Loucy (cell line): ENCODE measurements around the gene APBA1.

Experiments
- H2AFZ ChIP-seq: fragments of 200-600 bp; sonication (generic); 2 replicates; pipeline ENCODE4 v1.6.0; 2016; ENCODE audit warnings: antibody characterized with exemption, mild to moderate bottlenecking, low read length, moderate library complexity
- H3F3A ChIP-seq: fragments of 200-600 bp; 2 replicates; pipeline ENCODE4 v1.6.0; 2016; ENCODE audit warnings: antibody characterized with exemption, low read depth, mild to moderate bottlenecking
- H3K27me3 ChIP-seq: fragments of 200-600 bp; sonication (generic); 2 replicates; pipeline ENCODE4 v1.6.1; 2014; ENCODE audit warnings: low read length, mild to moderate bottlenecking; ENCODE audit not compliant: insufficient read depth, poor library complexity, severe bottlenecking
- H3K36me3 ChIP-seq: fragments of 200-600 bp; sonication (generic); 2 replicates; pipeline ENCODE4 v1.6.1; 2016; ENCODE audit warnings: low read length; ENCODE audit not compliant: insufficient read depth
- H3K4me1 ChIP-seq: fragments of 200-600 bp; sonication (generic); 2 replicates; pipeline ENCODE4 v1.5.1; 2014; ENCODE audit warnings: low read length, mild to moderate bottlenecking; ENCODE audit not compliant: insufficient read depth, poor library complexity, severe bottlenecking
- H3K4me2 ChIP-seq: fragments of 200-600 bp; sonication (generic); 2 replicates; pipeline ENCODE4 v1.6.0; 2014; ENCODE audit warnings: antibody characterized with exemption, low read length, low read depth, mild to moderate bottlenecking; ENCODE audit not compliant: poor library complexity, severe bottlenecking
- H3K4me3 ChIP-seq: fragments of 200-600 bp; sonication (generic); 2 replicates; pipeline ENCODE4 v1.5.1; 2014; ENCODE audit warnings: low read length, mild to moderate bottlenecking, mixed read lengths; ENCODE audit not compliant: poor library complexity, severe bottlenecking
- H3K79me2 ChIP-seq: fragments of 200-600 bp; sonication (generic); 2 replicates; pipeline ENCODE4 v1.6.1; 2014; ENCODE audit warnings: low read length; ENCODE audit not compliant: insufficient read depth
- H3K9ac ChIP-seq: fragments of 200-600 bp; sonication (generic); 2 replicates; pipeline ENCODE4 v1.6.0; 2014; ENCODE audit warnings: mild to moderate bottlenecking, low read depth, low read length, moderate library complexity; ENCODE audit not compliant: poor library complexity, severe bottlenecking
- H3K9me2 ChIP-seq: fragments of 200-600 bp; sonication (generic); replicated peaks from 2 replicates; pipeline ENCODE4 v1.6.1; 2016; ENCODE audit warnings: low read depth, low read length, mixed read lengths
- H3K9me3 ChIP-seq: fragments of 200-600 bp; sonication (generic); 2 replicates; pipeline ENCODE4 v1.6.1; 2014; ENCODE audit warnings: mild to moderate bottlenecking, antibody characterized with exemption, low read length, low read depth; ENCODE audit not compliant: insufficient read depth
- H4K20me1 ChIP-seq: fragments of 200-600 bp; sonication (generic); 2 replicates; pipeline ENCODE4 v1.6.0; 2014; ENCODE audit warnings: antibody characterized with exemption, low read length, mild to moderate bottlenecking; ENCODE audit not compliant: insufficient read depth, poor library complexity, severe bottlenecking
- EZH2phosphoT487 ChIP-seq: fragments of 200-600 bp; IDR thresholded peaks from 2 replicates; pipeline ENCODE4 v1.6.1; 2018; ENCODE audit warnings: antibody characterized with exemption, mild to moderate bottlenecking, moderate library complexity, borderline replicate concordance
- TF ChIP-seq, protein P1 (sequence below): fragments of 200-600 bp; sonication (generic); conservative IDR thresholded peaks from 2 replicates; pipeline ENCODE4 v1.5.1; 2014; ENCODE audit warnings: mild to moderate bottlenecking, antibody characterized with exemption, low read length

The APBA1 gene

GRCh38 chr9:69574057-69574456, 98.1 kb downstream of the APBA1 start:
- H3K9ac ChIP-seq, result no peak overlapping the region
- H3K4me2 ChIP-seq, result no peak overlapping the region
- no peaks in the 10 kb centered on the region for H4K20me1 ChIP-seq
- H3K9me2 ChIP-seq, result no peaks in the 10 kb centered on the region
- no peaks in the 10 kb centered on the region for H3K79me2 ChIP-seq
- TF ChIP-seq, protein P1, sequence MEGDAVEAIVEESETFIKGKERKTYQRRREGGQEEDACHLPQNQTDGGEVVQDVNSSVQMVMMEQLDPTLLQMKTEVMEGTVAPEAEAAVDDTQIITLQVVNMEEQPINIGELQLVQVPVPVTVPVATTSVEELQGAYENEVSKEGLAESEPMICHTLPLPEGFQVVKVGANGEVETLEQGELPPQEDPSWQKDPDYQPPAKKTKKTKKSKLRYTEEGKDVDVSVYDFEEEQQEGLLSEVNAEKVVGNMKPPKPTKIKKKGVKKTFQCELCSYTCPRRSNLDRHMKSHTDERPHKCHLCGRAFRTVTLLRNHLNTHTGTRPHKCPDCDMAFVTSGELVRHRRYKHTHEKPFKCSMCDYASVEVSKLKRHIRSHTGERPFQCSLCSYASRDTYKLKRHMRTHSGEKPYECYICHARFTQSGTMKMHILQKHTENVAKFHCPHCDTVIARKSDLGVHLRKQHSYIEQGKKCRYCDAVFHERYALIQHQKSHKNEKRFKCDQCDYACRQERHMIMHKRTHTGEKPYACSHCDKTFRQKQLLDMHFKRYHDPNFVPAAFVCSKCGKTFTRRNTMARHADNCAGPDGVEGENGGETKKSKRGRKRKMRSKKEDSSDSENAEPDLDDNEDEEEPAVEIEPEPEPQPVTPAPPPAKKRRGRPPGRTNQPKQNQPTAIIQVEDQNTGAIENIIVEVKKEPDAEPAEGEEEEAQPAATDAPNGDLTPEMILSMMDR, result no peak
- no peak for TF ChIP-seq EZH2phosphoT487
- H3K9me3 ChIP-seq, result no peaks in the 10 kb centered on the region
- H3K36me3 ChIP-seq, result no peaks in the 10 kb centered on the region
- no peak overlapping the region for H2AFZ ChIP-seq
- H3F3A ChIP-seq, result no peaks in the 10 kb centered on the region
- H3K4me3 ChIP-seq, result no peak overlapping the region
- peaks cover 42% of the 10 kb centered on the region for H3K4me1 ChIP-seq
- no peaks in the 10 kb centered on the region for H3K27me3 ChIP-seq

GRCh38 chr9:69573651-69574050, 98.5 kb downstream of the APBA1 start:
- no peaks in the 10 kb centered on the region for H3K79me2 ChIP-seq
- no peak overlapping the region for H3K4me3 ChIP-seq
- no peaks in the 10 kb centered on the region for H4K20me1 ChIP-seq
- H3K36me3 ChIP-seq, result no peaks in the 10 kb centered on the region
- no peak overlapping the region for H3K4me2 ChIP-seq
- H3K9me2 ChIP-seq, result no peaks in the 10 kb centered on the region
- H2AFZ ChIP-seq, result no peak overlapping the region
- no peak overlapping the region for H3K9ac ChIP-seq
- H3K9me3 ChIP-seq, result no peaks in the 10 kb centered on the region
- TF ChIP-seq, protein P1, result no peak
- no peak for TF ChIP-seq EZH2phosphoT487
- no peaks in the 10 kb centered on the region for H3F3A ChIP-seq
- no peaks in the 10 kb centered on the region for H3K27me3 ChIP-seq
- peaks cover 38% of the 10 kb centered on the region for H3K4me1 ChIP-seq

DNA sequence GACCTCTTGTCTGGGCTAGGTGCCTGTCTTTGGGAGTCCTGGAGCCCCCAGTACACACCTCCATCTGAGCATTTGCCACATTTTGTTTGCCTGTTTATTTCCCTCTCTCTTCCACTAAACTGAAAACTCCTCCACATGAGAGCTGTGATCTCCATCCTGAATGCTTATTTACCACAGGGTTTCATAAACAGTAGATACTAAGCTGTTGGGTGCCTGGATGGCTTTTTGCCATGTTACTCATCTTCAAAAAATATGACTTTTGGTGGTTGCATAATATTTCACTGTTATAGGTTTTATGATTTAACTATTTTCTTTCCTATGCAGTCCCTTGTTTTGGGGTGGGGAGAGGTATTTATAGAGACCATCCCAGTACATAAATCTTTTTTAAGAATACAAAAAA, 99.6 kb downstream of the APBA1 start:
- no peaks in the 10 kb centered on the region for H3K36me3 ChIP-seq
- H3K4me3 ChIP-seq, result no peak overlapping the region
- no peak overlapping the region for H2AFZ ChIP-seq
- H3K27me3 ChIP-seq, result no peaks in the 10 kb centered on the region
- TF ChIP-seq, protein P1, result no peak
- H3K9me2 ChIP-seq, result no peaks in the 10 kb centered on the region
- H3K4me2 ChIP-seq, result no peak overlapping the region
- no peaks in the 10 kb centered on the region for H3K9me3 ChIP-seq
- peaks cover 28% of the 10 kb centered on the region for H3K4me1 ChIP-seq
- H3F3A ChIP-seq, result no peaks in the 10 kb centered on the region
- H3K79me2 ChIP-seq, result no peaks in the 10 kb centered on the region
- H4K20me1 ChIP-seq, result no peaks in the 10 kb centered on the region
- no peak overlapping the region for H3K9ac ChIP-seq
